Stimulated activated CD8-positive, alpha-beta memory T cell treated with anti-CD3 and anti-CD28 coated beads, Interleukin-15, amount 100 ng/mL, for 1 hour (primary cell): Measurements from ENCODE around the gene PIK3CD.

Source experiments
- DNase-seq: peaks from one replicate; pipeline ENCODE4 v3.0.0-alpha.2; 2020; ENCODE audit warnings: low read depth

Gene PIK3CD

GRCh38 chr1:9774712-9775679 is 123.5 kb downstream of the PIK3CD start:
- no peak for DNase-seq

GRCh38 chr1:9776685-9777084 is 125.2 kb downstream of the PIK3CD start:
- no peak for DNase-seq
